G401 (cell line): ENCODE measurements around the gene ATP2B1. TPM values are rescaled to one million over a fixed set of nuclear protein-coding genes. Genes with fewer than 3 reads are reported as not detected.

Source experiments
- DNase-seq: peaks from one replicate; pipeline ENCODE4 v3.0.0-alpha.2; 2015; ENCODE audit warnings: low spot score
- in situ Hi-C: cut with HindIII; loops from 2 replicates; pipeline ENCODE4 v1.10.0; 2016; ENCODE audit warnings: low sequenced_read_pairs, mixed read lengths
- total RNA-seq: library from RNA; depleted of rRNA; stranded (reverse); fragments of >200 nt; shearing (Covaris generic); gene quantifications from 2 replicates; pipeline ENCODE4 v1.2.3, GENCODE V29; 2014; rRNA removed

The ATP2B1 gene
- total RNA-seq, 1 experiment from 2014 or later, result 12.7 TPM

- in situ Hi-C loops, result no loop called here
- DNase-seq, result no peak
Measured at GRCh38 chr12:89566615-89567014, 142.0 kb downstream of the ATP2B1 start.

- DNase-seq, result no peak
- in situ Hi-C loops, result no loop called here
Measured at GRCh38 chr12:89565002-89565401, 143.6 kb downstream of the ATP2B1 start.

GRCh38 chr12:89559753-89560152, 148.9 kb downstream of the ATP2B1 start:
- in situ Hi-C loops, result no loop called here
- DNase-seq, result no peak

- no peak for DNase-seq
- in situ Hi-C loops, result no loop called here
Measured at GRCh38 chr12:89556976-89557375, 151.7 kb downstream of the ATP2B1 start.

- no peak for DNase-seq
- in situ Hi-C loops, result no loop called here
Measured at GRCh38 chr12:89552376-89552775, 156.3 kb downstream of the ATP2B1 start.

GRCh38 chr12:89551747-89552146, 156.9 kb downstream of the ATP2B1 start:
- in situ Hi-C loops, result no loop called here

GRCh38 chr12:89547101-89547500, 161.5 kb downstream of the ATP2B1 start:
- DNase-seq, result no peak
- in situ Hi-C loops, result no loop called here

More at GRCh38 chr12:89551747-89552146, 156.9 kb downstream of the ATP2B1 start:
- no peak for DNase-seq

- DNase-seq, result peak; percentile 3
- in situ Hi-C loops, result no loop called here
Measured at GRCh38 chr12:89546151-89546550, 162.5 kb downstream of the ATP2B1 start.

GRCh38 chr12:89544681-89545184, 163.9 kb downstream of the ATP2B1 start:
- DNase-seq, result peak; percentile 93
- in situ Hi-C loops, result no loop called here

- DNase-seq, result no peak
- in situ Hi-C loops, result no loop called here
Measured at GRCh38 chr12:89544022-89544421, 164.6 kb downstream of the ATP2B1 start.

GRCh38 chr12:89542912-89543592, 165.6 kb downstream of the ATP2B1 start:
- in situ Hi-C loops, result no loop called here

GRCh38 chr12:89542236-89542635, 166.4 kb downstream of the ATP2B1 start:
- in situ Hi-C loops, result no loop called here
- DNase-seq, result no peak

More at GRCh38 chr12:89542912-89543592, 165.6 kb downstream of the ATP2B1 start:
- DNase-seq, result peak; percentile 75

- in situ Hi-C loops, result no loop called here
- DNase-seq, result no peak
Measured at GRCh38 chr12:89540586-89540985, 168.1 kb downstream of the ATP2B1 start.

GRCh38 chr12:89539426-89540223, 169.0 kb downstream of the ATP2B1 start:
- in situ Hi-C loops, result no loop called here
- DNase-seq, result no peak

GRCh38 chr12:89538897-89539296, 169.7 kb downstream of the ATP2B1 start:
- no peak for DNase-seq
- in situ Hi-C loops, result no loop called here

Other genes starting within 250 kb of the ATP2B1 start
- gene GALNT4, start 184.0 kb downstream of the ATP2B1 start, total RNA-seq, result 18.1 and 23.3 TPM in 2 replicates
- 58.7 and 72.0 TPM in 2 replicates for gene POC1B, start 182.8 kb downstream of the ATP2B1 start, total RNA-seq